Measurements from ENCODE around the gene PHACTR2. TPM values are rescaled to one million over a fixed set of nuclear protein-coding genes. Genes with fewer than 3 reads are reported as not detected.

PHACTR2 gene
- total and polyA plus RNA-seq, 2 of the 13 experiments (the other 11 are each of a cell fraction or from before 2014, with no cell fraction given) = 11.3 to 28.2 TPM

GRCh38 chr6:143774347-143774746, 96.6 kb downstream of the PHACTR2 start:
- BruUV-seq (replicated peaks) = no TSS peak
- no peak overlapping the region for H3K9ac ChIP-seq (ENCODE audit: insufficient read depth, low read depth, low read length)
- H3K4me3 ChIP-seq (replicated peaks in 1 of 3; ENCODE audit: insufficient read depth in 1 of 3, low read depth in 2 of 3, low read length in 3 of 3) = no peak overlapping the region
- ATAC-seq (no peak), DNase-seq (ENCODE audit: low spot score) (no peak), FAIRE-seq (no peak)
- H3K27me3 ChIP-seq (ENCODE audit: control insufficient read depth in 1 of 2, insufficient read depth in 2 of 2, low read length in 2 of 2) = no peaks in the 10 kb centered on the region
- TF ChIP-seq CERS6 (CRISPR knock-in tag; IDR thresholded peaks at IDR 0.05) (no peak), ZBTB40 (IDR thresholded peaks at IDR 0.05) (peak; percentile 21; the same call in 1 of the 2 replicates), ZBTB40 (CRISPR knock-in tag; IDR thresholded peaks at IDR 0.05) (peak; percentile 76; the same call in 1 of the 2 replicates)
- no peaks in the 10 kb centered on the region for H3K9me3 ChIP-seq (ENCODE audit: low read length)
- peaks cover 9 to 19% of the 10 kb centered on the region in 2 experiments; a peak in 4 of 5 replicates for H3K36me3 ChIP-seq (replicated peaks in 1 of 2; ENCODE audit: control insufficient read depth in 1 of 2, insufficient read depth in 2 of 2, low read length in 2 of 2)
- no peaks in the 10 kb centered on the region for H4K20me1 ChIP-seq (ENCODE audit: insufficient read depth, low read length)
- no peaks in the 10 kb centered on the region for H3K79me2 ChIP-seq (ENCODE audit: insufficient read depth, low read length)
- peaks cover 15% of the 10 kb centered on the region for H3K4me1 ChIP-seq (ENCODE audit: insufficient read depth, low read length)
- no peak overlapping the region for H3K4me2 ChIP-seq (ENCODE audit: low read depth, low read length)
- peak overlapping the region; percentile 23 for H3K27ac ChIP-seq (ENCODE audit: extremely low read length, insufficient read depth, low read length)
- 62% methylated on average over 2 of the region's 2 CpGs for WGBS (ENCODE audit: low lambda C conversion rate)
- ChIA-PET POLR2A (no interaction called here), CTCF (ENCODE audit: low intra/inter-chr PET ratio, low total read pairs) (no interaction called here)
- intact Hi-C loops (cut with micrococcal nuclease; ENCODE audit: unreplicated experiment) = no loop called here
- in situ Hi-C loops (cut with HindIII; ENCODE audit: extremely low pct_ligation_motif_present, low pct_unique_long_range_greater_than_20kb) = no loop called here
- H2AFZ ChIP-seq (ENCODE audit: low read length) = no peak overlapping the region

Measured in HepG2 (cell line).